ENCODE results near the gene BBOX1. TPM values are rescaled to one million over a fixed set of nuclear protein-coding genes. Genes with fewer than 3 reads are reported as not detected.

BBOX1 gene
- total and polyA plus RNA-seq, 2 of the 8 experiments (the other 6 are each of a cell fraction or from before 2014, with no cell fraction given) = not detected

DNA sequence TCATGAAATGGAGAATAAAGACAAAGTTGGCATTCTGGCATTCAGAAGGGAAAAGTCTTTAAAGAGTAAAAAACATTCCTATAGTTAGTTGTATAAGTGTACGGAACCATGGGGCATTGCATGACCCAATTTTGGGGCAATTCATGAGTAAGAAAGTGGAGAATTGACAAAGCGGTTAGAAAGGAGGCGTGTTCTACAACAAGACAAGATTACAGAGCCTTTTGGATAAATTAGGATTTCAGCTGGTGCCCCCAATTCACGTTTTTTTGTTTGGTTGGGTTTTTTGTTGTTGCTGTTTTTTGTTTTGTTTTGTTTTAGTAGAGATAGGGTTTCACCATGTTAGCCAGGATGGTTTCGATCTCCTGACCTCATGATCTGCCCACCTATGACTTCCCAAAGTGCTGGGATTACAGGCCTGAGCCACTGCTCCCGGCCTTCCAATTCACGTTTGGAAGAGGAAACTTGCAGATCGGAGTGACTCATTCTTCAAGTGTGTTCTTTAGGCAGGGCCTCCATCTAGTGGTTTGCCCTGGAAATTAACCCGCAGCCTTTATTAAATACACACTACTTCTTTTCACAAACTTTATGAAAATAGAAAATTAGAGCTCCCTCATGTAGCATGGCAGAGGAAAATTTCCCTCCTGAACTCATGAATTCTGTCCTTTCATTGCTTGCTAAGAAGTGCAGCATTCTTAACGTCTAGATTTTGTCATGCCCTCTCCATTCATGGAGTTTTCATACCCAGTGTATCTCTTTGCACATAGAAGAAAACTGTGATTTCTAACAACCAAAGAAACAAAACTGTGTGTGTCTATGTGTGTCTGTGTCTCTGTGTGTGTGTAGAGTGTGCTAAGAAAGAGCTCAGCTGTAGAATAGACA lies 118.1 kb downstream of the BBOX1 start:
- Histone ChIP-seq H3K79me1 (ENCODE audit: low read depth, low read length) (no peaks in the 10 kb centered on the region), H3K23me2 (ENCODE audit: low read depth, low read length) (no peaks in the 10 kb centered on the region), H2BK5ac (ENCODE audit: low read depth, low read length) (no peak overlapping the region), H2AK5ac (ENCODE audit: low read depth, low read length) (no peak overlapping the region), H3K18ac (ENCODE audit: extremely low read depth, low read length) (no peak overlapping the region), H3K4me1 (replicated peaks in 1 of 4; ENCODE audit: control insufficient read depth in 3 of 4, insufficient read depth in 4 of 4, low read length in 3 of 4) (no peaks in the 10 kb centered on the region), H3K79me2 (ENCODE audit: control insufficient read depth in 1 of 2, insufficient read depth in 2 of 2, low read length in 2 of 2) (no peaks in the 10 kb centered on the region), H3K4me2 (ENCODE audit: insufficient read depth in 1 of 2, low read depth in 2 of 2, low read length in 2 of 2) (no peak overlapping the region), H3K23ac (ENCODE audit: insufficient read length) (no peak overlapping the region), H3K9me3 (ENCODE audit: insufficient read depth in 2 of 2, low read depth in 1 of 2, low read length in 1 of 2) (peaks cover 2 to 3% of the 10 kb centered on the region in 2 experiments; a peak in 2 of 4 replicates), H2BK12ac (ENCODE audit: low read depth, low read length) (no peak overlapping the region), H3K14ac (ENCODE audit: insufficient read length) (no peak overlapping the region), H4K8ac (ENCODE audit: extremely low read depth, insufficient read depth, low read length) (no peak overlapping the region), H4K20me1 (replicated peaks in 1 of 2; ENCODE audit: control insufficient read depth in 1 of 2, insufficient read depth in 2 of 2, low read length in 2 of 2) (no peaks in the 10 kb centered on the region), H4K5ac (ENCODE audit: insufficient read length, low read depth, low read length) (no peak overlapping the region), H2BK120ac (replicated peaks; ENCODE audit: low read depth, low read length) (no peak overlapping the region), H2BK15ac (ENCODE audit: low read length) (no peak overlapping the region), H3K4ac (replicated peaks; ENCODE audit: insufficient read length, low read depth, low read length) (no peak overlapping the region), H3K27ac (ENCODE audit: low read depth, low read length) (no peak overlapping the region), H2BK20ac (ENCODE audit: low read length) (no peak overlapping the region), H3K27me3 (replicated peaks in 1 of 4; ENCODE audit: control insufficient read depth in 3 of 4, extremely low read depth in 1 of 4, insufficient read depth in 3 of 4, low read length in 3 of 4) (no peaks in the 10 kb centered on the region), H3K56ac (replicated peaks; ENCODE audit: insufficient read length, low read depth, low read length) (no peak overlapping the region), H3K36me3 (ENCODE audit: control insufficient read depth in 2 of 4, insufficient read depth in 4 of 4, low read length in 3 of 4) (peaks cover 0 to 3% (median 0%) of the 10 kb centered on the region in 4 experiments; a peak in 1 of 8 replicates), H3K4me3 (ENCODE audit: extremely low read depth in 1 of 4, insufficient read depth in 2 of 4, low read depth in 3 of 4, low read length in 4 of 4) (no peak overlapping the region), H4K91ac (replicated peaks; ENCODE audit: insufficient read length, low read length) (no peak overlapping the region), H2AFZ (ENCODE audit: low read length) (no peak overlapping the region), H3K9ac (replicated peaks in 1 of 4; ENCODE audit: extremely low read depth in 1 of 4, low read depth in 3 of 4, low read length in 3 of 4) (no peak overlapping the region)
- WGBS, 2 experiments (ENCODE audit: extremely low coverage in 1 of 2, insufficient coverage in 1 of 2, insufficient read length in 1 of 2, insufficient replicate concordance in 2 of 2, low coverage in 1 of 2, low lambda C conversion rate in 2 of 2, missing lambda C conversion rate in 1 of 2) = 57% methylated on average over 10 of the region's 10 CpGs; no CpG with 5 or more reads in 1 of the 2 experiments
- FAIRE-seq (peak; percentile 81), DNase-seq (ENCODE audit: low read depth in 1 of 2, low spot score in 2 of 2) (peak in 1 of 2 experiments; percentile 33)
- ChIA-PET CTCF (ENCODE audit: partially characterized antibody) (interaction anchor here (0.6 to 6.2 kb wide), 66 partner anchors 9 to 1176 kb away, joined by 3 to 77 read pairs (median 3); partner anchors contain the start of genes BBOX1 and SLC5A12), POLR2A (ENCODE audit: partially characterized antibody) (interaction anchor here (1.5 kb wide), 1 partner anchor 49 kb away, joined by 3 read pairs; no protein-coding TSS in a partner anchor)
- TF ChIP-seq RXRA (IDR thresholded peaks at IDR 0.05; ENCODE audit: insufficient read depth, low read depth, low read length) (no peak), E2F6 (IDR thresholded peaks at IDR 0.05) (no peak), SP4 (IDR thresholded peaks at IDR 0.05; ENCODE audit: low read length) (no peak), RAD21 (IDR thresholded peaks at IDR 0.05 in 1 of 2, conservative IDR thresholded peaks at IDR 0.05 in 1 of 2; ENCODE audit: low read depth in 2 of 2, low read length in 2 of 2) (peak; percentile 94), SIRT6 (IDR thresholded peaks at IDR 0.05; ENCODE audit: low read length) (no peak), SAP30 (IDR thresholded peaks at IDR 0.05; ENCODE audit: insufficient read depth, insufficient replicate concordance, low read length) (no peak), KDM4A (IDR thresholded peaks at IDR 0.05; ENCODE audit: low read depth, low read length, severe bottlenecking) (no peak), TBP (IDR thresholded peaks at IDR 0.05; ENCODE audit: low read depth, low read length) (peak; percentile 82), CEBPB (IDR thresholded peaks at IDR 0.05; ENCODE audit: low read depth, low read length) (no peak)
- TF ChIP-seq, protein P1, sequence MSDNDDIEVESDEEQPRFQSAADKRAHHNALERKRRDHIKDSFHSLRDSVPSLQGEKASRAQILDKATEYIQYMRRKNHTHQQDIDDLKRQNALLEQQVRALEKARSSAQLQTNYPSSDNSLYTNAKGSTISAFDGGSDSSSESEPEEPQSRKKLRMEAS (IDR thresholded peaks at IDR 0.05) = no peak

All from H1 (cell line).